Measurements from ENCODE around the gene PRLR. TPM values are rescaled to one million over a fixed set of nuclear protein-coding genes. Genes with fewer than 3 reads are reported as not detected.

PRLR gene
- total and polyA plus RNA-seq, 10 of the 15 experiments (the other 5 are each of a cell fraction or from before 2014, with no cell fraction given) = 0.03 to 8.1 (median 0.20) TPM

DNA sequence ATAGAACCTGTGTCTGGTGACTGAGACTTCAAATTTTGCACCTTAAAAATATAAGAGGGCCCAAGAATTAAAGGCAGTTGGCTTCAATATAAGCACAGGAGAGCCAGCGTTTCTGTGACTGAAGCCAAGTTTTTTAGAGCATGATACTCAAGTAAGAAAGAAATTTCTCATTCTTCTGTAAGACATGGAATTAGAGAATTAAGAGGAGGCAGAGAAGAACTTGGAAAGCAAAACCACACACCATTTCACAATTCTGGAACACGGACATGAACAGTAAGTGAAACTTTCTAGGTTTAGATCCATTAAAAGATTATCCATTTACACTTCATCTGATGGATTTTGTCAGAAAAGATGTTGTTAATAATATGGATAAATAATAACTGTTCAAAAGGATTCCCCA lies 173.6 kb downstream of the PRLR start:
- Histone ChIP-seq H3K27ac (ENCODE audit: control insufficient read depth, insufficient read depth) (no peak overlapping the region), H3K4me2 (ENCODE audit: control insufficient read depth, insufficient read depth) (no peak overlapping the region), H3K79me2 (ENCODE audit: control insufficient read depth, insufficient read depth, low read length) (no peaks in the 10 kb centered on the region), H3K4me1 (ENCODE audit: control insufficient read depth, insufficient read depth, low read length) (no peaks in the 10 kb centered on the region), H3K36me3 (ENCODE audit: control insufficient read depth in 2 of 2, insufficient read depth in 2 of 2, low read length in 1 of 2) (no peaks in the 10 kb centered on the region), H3K9me3 (replicated peaks; ENCODE audit: control insufficient read depth, insufficient read depth, low read length) (no peaks in the 10 kb centered on the region), H3K9ac (ENCODE audit: control insufficient read depth, insufficient read depth, low read length) (no peak overlapping the region), H3K27me3 (replicated peaks in 1 of 2; ENCODE audit: control insufficient read depth in 2 of 2, insufficient read depth in 2 of 2, low read length in 1 of 2) (no peaks in the 10 kb centered on the region), H3K4me3 (no peak overlapping the region), H2AFZ (ENCODE audit: control insufficient read depth, low read depth, low read length) (no peak overlapping the region), H4K20me1 (ENCODE audit: control insufficient read depth, insufficient read depth) (no peaks in the 10 kb centered on the region)
- no peak for FAIRE-seq
- in situ Hi-C loops (cut with MboI) = no loop called here
- ATAC-seq = no peak
- intact Hi-C loops (cut with micrococcal nuclease; ENCODE audit: unreplicated experiment) = no loop called here
- ChIA-PET RAD21 (ENCODE audit: unreplicated experiment) (interaction anchor here (0.8 kb wide), 1 partner anchor 722 kb away, joined by 3 read pairs; no protein-coding TSS in a partner anchor), POLR2A (interaction anchor here (1.2 kb wide), 1 partner anchor 156 kb away, joined by 3 read pairs; no protein-coding TSS in a partner anchor), CTCF (no interaction called here), SMC1A (ENCODE audit: uncharacterized antibody, unreplicated experiment) (interaction anchor here (1.2 to 1.3 kb wide), 2 partner anchors 11 to 12 kb away, joined by 3 to 4 read pairs; no protein-coding TSS in a partner anchor)
- no TSS peak for BruUV-seq (replicated peaks)
- 26% methylated on average over 2 of the region's 2 CpGs for WGBS (ENCODE audit: insufficient coverage, insufficient replicate concordance, low lambda C conversion rate, missing lambda C conversion rate)
- no peak for DNase-seq (ENCODE audit: low read depth, low spot score)
- TF ChIP-seq YBX1 (IDR thresholded peaks at IDR 0.05) = no peak
- no peak for TF ChIP-seq BRCA1 (IDR thresholded peaks at IDR 0.05; ENCODE audit: low read depth, low read length)
- no peak for TF ChIP-seq JUNB (IDR thresholded peaks at IDR 0.05)
- TF ChIP-seq, protein P1, sequence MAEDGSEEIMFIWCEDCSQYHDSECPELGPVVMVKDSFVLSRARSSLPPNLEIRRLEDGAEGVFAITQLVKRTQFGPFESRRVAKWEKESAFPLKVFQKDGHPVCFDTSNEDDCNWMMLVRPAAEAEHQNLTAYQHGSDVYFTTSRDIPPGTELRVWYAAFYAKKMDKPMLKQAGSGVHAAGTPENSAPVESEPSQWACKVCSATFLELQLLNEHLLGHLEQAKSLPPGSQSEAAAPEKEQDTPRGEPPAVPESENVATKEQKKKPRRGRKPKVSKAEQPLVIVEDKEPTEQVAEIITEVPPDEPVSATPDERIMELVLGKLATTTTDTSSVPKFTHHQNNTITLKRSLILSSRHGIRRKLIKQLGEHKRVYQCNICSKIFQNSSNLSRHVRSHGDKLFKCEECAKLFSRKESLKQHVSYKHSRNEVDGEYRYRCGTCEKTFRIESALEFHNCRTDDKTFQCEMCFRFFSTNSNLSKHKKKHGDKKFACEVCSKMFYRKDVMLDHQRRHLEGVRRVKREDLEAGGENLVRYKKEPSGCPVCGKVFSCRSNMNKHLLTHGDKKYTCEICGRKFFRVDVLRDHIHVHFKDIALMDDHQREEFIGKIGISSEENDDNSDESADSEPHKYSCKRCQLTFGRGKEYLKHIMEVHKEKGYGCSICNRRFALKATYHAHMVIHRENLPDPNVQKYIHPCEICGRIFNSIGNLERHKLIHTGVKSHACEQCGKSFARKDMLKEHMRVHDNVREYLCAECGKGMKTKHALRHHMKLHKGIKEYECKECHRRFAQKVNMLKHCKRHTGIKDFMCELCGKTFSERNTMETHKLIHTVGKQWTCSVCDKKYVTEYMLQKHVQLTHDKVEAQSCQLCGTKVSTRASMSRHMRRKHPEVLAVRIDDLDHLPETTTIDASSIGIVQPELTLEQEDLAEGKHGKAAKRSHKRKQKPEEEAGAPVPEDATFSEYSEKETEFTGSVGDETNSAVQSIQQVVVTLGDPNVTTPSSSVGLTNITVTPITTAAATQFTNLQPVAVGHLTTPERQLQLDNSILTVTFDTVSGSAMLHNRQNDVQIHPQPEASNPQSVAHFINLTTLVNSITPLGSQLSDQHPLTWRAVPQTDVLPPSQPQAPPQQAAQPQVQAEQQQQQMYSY (CRISPR knock-in tag; IDR thresholded peaks at IDR 0.05) = no peak
- TF ChIP-seq, protein P2, sequence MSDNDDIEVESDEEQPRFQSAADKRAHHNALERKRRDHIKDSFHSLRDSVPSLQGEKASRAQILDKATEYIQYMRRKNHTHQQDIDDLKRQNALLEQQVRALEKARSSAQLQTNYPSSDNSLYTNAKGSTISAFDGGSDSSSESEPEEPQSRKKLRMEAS (IDR thresholded peaks at IDR 0.05; ENCODE audit: low read depth, low read length) = no peak
- no peak for TF ChIP-seq KAT2A (conservative IDR thresholded peaks at IDR 0.05; ENCODE audit: control insufficient read depth, low read depth, low read length)
- no peak for TF ChIP-seq NR2C2 (IDR thresholded peaks at IDR 0.05; ENCODE audit: borderline replicate concordance, control insufficient read depth, insufficient read length, low read depth)
- TF ChIP-seq, protein P3, sequence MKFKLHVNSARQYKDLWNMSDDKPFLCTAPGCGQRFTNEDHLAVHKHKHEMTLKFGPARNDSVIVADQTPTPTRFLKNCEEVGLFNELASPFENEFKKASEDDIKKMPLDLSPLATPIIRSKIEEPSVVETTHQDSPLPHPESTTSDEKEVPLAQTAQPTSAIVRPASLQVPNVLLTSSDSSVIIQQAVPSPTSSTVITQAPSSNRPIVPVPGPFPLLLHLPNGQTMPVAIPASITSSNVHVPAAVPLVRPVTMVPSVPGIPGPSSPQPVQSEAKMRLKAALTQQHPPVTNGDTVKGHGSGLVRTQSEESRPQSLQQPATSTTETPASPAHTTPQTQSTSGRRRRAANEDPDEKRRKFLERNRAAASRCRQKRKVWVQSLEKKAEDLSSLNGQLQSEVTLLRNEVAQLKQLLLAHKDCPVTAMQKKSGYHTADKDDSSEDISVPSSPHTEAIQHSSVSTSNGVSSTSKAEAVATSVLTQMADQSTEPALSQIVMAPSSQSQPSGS (IDR thresholded peaks at IDR 0.05; ENCODE audit: low read length) = no peak
- TF ChIP-seq RAD21 (IDR thresholded peaks at IDR 0.05; ENCODE audit: insufficient read depth, low read depth, low read length) = no peak
